NCI-H2029 (cell line): Measurements from ENCODE around the gene CENPB.
"Not testable (repeated sequence)": the region's sequence is repeated elsewhere in the genome, so short reads cannot be mapped to it uniquely, and the experiment has no call there.

Source experiments
- DNase-seq: peaks from one replicate; lab custom pipeline; 2025; lab: John Stamatoyannopoulos, UW

Gene CENPB

DNA sequence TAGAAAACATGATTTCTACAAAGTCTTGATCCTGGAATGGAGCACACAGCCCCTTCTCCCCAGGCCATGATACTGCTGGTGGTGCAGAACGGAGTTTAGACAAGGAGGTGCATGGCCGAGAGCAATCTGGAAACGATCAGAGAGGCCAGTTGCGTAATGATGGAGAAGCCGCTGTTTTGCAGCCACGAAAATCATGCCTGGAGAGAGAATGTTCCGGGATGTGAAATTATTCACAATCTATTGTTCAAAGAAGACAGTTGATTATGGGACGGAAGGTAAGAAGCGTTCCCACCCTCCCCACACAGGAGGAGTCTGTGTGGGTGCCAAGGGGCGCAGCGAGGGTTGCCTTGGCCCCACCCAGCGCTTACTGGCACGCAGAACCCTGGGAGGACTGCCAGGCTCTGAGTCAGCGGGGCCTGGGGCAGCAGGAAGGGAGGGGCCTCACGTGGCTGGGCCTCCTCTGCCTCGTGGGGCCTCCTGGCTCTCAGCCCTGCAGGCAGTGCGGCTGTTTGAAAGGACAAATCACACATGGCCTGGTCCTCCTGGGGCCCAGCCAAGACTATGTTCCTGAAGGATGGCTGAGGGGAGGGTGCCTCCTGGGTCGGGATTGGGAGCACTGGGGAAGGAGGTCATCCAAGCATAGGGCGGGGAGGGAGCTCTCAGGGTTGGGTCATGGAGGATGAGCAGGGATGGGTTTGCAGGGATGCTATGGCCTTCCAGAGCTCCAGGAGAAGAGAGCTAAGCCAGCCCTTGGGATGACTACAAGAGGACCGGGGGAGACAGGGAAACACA is 25.1 kb upstream of the CENPB start:
- peak; percentile 96 for DNase-seq

DNA sequence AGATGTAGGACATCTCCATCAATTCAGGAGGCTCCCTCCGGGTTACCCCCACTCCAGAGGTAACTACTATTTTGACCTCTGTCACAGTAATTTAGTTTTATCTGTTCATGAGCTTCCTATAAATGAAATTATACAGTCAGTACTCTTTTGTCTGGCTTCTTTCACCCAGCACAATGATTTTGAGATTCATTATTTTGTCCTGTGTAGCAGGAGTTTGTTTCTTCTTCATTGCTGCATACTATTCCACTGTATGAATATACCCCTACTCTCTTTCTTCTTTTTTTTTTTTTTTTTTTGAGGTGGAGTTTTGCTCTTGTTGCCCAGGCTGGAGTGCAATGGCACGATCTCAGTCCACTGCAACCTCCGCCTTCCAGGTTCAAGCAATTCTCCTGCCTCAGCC is 22.0 kb upstream of the CENPB start:
- no peak for DNase-seq

DNA sequence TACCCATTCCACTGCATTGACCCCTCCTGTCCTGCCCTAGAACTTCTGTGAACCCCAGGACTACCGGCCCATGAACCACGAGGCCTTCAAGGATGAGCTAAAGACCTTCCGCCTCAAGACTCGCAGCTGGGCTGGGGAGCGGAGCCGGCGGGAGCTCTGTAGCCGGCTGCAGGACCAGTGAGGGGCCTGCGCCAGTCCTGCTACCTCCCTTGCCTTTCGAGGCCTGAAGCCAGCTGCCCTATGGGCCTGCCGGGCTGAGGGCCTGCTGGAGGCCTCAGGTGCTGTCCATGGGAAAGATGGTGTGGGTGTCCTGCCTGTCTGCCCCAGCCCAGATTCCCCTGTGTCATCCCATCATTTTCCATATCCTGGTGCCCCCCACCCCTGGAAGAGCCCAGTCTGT is 18.2 kb upstream of the CENPB start:
- DNase-seq: no peak

DNA sequence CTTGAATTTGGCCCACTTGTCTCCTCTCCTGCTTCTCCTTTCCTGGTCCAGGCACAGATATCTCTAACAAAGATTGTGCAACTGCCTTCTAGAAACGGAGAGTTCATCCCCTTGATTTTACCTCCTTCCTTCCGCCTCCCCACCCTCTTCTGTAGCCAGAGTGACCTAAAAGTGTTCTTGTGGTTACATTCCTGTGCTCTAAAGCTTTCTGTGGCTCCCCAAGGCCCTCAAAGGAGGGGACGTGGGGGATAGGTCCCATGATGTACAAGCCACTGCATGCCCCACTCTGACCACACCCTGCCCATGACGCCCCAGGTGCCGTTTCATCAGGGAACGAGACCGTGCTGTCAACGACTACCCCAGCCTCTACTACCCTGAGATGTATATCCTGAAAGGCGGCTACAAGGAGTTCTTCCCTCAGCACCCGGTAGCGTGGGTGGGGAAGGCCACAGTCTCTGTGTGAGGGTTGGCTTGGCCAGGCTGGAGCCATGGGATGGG is 17.8 kb upstream of the CENPB start:
- no peak for DNase-seq

DNA sequence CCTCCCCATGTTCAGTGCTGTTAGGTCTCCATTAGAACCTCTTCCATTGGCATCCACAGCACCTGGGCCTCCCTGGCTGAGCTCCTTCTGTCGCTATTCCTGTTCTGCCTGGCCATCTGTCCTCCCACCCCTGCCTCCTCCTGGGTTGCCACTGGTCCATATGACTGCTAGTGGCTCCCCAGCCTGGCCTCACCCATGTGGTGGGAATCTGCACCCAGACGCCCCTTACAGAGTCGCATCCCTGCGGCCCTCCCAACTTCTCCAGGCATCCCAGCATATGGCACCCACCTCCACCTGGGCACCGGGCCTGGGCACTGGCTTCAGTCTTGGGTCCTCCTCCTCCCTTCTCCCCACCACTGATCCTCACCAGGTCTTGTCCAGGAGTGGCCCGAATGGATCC is 17.3 kb upstream of the CENPB start:
- no peak for DNase-seq

DNA sequence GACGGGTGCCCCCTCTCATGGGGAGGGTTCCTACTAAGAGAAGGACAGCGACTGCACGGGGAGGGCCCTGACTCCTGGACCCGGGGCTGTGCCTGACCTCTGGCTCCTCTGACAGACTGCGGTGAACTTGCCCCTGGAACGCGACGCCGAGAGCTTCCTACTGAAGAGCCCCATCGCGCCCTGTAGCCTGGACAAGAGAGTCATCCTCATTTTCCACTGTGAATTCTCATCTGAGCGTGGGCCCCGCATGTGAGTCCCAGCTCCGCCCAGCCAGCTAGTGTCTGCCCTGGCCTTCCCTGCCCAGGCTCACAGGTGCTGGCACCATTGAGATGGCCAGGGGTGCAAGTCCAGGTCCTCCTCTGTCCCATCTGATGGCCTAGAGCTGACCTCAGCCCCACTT is 16.7 kb upstream of the CENPB start:
- no peak for DNase-seq

DNA sequence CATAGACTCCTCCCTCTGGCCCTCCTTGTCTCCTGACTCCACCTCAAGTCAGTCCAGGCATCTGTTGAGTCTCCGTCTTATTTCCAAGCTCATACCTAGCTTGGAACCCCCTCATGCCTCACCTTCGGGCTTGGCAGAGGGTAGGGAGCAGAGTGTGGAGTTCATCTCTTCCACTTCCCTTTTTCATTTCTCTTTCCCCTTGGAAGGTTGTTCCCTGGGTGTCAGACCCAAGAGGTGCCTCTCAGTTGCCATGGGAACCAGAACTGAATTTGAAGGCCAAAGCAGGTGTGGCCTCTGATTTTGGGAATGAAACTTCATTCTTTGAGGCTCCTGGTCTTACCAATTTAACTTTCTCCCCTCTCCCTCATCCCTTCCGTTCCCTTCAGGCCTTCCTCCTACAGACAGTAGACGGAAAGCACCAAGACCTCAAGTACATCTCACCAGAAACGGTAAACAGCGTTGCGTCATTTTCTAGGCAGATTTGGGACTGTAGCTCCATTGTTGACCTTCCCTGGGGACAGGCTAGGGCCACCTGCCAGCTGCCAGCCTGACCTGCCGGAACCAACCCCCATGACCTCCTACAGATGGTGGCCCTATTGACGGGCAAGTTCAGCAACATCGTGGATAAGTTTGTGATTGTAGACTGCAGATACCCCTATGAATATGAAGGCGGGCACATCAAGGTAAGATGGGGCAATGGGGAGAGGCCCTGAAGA is 16.1 kb upstream of the CENPB start:
- DNase-seq: peak; percentile 34

DNA sequence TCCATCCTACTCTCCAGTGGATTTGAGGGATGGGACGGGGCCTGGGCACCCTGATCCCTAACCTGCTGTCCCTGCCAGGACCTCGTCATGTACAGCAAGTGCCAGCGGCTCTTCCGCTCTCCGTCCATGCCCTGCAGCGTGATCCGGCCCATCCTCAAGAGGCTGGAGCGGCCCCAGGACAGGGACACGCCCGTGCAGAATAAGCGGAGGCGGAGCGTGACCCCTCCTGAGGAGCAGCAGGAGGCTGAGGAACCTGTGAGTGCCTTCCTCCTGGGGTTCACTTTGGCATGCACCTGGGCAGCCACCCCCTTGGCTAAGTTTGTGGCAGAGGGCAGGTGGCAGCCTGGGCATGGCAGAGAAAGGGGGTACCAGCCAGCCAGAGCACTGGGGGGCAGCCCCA is 15.3 kb upstream of the CENPB start:
- no peak for DNase-seq

DNA sequence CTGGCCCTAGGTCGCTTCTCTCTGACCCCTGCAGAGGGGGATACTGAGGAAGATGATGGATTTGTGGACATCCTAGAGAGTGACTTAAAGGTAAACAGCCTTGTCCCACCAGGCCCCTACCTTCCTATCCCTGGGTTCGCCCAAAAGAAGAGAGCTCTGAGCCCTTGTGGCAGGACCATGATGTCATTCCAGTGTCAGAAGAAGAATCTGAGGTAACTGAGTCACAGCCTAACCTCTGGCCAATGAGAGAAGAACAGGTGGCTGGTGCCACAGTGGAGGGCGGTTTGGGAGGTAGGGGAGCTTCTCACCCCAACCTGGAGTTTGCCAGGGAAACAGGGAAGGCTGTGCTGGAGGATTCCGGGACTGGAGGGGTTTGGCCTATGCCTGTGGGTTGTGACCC is 14.8 kb upstream of the CENPB start:
- no peak for DNase-seq

DNA sequence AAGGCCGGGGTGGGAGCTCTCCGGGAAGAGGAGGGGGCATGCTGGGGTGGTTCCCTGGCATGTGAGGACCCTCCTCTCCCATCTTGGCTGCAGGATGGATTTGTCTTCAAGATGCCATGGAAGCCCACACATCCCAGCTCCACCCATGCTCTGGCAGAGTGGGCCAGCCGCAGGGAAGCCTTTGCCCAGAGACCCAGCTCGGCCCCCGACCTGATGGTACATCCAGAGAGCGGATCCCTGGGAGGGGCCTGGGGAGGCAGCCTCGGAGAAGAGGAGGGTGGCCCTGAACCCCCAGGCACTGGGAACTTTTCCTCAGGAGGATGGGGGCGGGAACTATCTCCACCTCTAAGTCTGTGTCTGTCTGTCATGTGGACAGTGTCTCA is 14.3 kb upstream of the CENPB start:
- no peak for DNase-seq

DNA sequence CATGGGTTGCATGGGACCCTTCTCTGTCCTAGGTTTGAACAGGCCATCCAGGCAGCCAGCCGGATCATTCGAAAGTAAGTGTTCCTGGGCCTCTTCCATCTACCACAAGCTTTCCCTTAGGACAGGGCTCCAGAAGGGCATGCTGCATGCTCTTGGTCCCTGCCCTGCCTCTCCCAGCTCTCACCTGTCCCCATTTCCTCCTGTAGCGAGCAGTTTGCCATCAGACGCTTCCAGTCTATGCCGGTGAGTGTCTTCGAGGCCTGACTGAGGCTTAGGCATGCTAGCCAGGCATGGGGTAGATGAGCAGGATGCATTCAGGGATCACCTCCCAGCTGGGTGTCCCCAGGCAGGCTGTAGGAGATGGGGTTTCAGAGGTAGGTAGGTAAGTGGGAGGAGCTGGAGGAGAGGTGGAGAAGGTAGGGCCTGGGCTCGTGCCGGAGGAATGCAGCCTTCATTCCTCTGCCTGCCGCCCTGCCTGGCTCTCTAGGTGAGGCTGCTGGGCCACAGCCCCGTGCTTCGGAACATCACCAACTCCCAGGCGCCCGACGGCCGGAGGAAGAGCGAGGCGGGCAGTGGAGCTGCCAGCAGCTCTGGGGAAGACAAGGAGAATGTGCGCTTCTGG is 13.8 kb upstream of the CENPB start:
- DNase-seq: no peak

DNA sequence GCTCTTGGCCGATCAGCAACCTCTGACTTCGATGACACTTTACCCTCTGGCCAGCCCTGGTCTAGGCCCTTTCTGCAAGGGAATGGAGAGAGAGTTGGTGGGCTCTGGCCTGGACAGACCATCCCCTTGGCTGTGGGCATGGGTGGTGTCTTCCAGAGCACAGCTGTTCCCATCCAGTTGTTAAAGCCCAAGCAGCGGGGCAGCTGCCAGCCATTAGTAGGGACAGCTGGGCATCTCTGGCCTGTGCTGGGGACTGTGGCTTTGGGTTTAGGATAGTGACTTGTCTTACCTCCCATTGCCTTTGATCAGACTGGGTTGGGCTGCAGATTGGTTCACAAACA is 12.3 kb upstream of the CENPB start:
- no peak for DNase-seq

DNA sequence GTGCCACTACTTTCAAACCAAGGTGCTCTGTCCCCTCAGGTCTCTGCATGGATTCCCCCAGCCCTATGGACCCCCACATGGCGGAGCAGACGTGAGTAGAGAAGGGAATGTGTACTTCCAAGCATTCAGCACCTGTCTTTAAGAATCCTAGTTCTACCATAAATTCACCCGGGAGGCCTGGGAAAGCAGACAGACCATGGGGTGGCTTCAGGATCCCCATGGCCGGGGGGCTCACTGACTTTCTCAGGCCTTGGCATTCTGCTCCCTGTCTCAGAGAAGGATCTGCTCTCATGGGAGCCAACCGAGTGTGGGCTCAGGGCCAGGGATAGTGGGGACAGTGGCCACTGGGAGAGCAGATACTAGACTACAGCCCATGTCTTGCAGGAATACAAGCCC is 11.8 kb upstream of the CENPB start:
- no peak for DNase-seq

DNA sequence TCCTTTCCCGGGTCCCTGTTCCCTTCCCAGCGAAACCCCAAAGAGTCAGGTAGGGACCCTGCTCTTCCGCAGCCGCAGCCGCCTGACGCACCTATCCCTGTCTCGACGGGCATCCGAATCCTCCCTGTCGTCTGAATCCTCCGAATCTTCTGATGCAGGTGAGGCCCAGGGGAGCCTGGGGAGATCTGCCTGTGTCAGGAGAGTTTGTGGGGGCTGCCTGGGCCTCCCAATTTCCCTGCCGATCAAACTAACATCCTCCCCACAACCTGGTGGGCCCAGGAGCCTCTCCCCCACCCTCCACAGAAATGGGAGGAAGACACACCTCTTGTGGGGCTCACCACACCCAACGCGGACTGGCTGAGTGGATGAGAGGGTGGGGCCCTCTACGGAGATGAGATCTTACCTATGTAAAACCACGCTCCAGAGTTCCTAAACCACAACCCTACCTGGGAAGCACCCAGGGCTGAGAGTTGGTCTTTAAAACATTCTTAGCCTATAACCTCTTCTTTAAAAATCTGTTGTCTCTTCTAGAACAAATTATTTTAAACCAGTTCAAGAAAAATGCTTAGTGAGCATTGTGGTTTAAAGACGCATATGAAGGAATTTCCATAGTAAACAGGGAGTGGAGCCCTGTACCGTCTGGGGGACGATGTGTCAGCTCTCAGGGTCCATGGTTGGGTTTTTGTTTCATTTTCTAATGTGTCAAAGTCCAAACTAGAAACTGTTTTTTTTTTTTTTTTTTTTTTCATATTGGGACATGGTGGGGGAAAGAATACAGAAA is 11.2 kb upstream of the CENPB start:
- DNase-seq: no peak

DNA sequence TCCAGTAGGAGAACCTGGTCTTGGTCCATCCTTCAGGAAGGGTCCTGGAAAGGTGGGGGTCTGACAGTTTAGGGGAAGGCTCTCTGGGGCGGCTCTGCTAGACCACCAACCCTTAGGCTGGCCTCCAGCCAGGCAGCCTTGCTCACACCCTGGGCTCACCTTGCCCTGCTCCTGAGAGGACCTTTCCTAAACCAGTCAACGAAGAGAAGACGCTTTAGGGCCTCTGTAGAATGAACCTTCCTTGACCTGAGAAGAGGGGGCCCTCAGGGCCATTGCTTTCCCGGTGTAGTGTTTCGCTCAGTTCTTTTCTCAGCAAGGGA is 10.6 kb upstream of the CENPB start:
- DNase-seq: no peak

DNA sequence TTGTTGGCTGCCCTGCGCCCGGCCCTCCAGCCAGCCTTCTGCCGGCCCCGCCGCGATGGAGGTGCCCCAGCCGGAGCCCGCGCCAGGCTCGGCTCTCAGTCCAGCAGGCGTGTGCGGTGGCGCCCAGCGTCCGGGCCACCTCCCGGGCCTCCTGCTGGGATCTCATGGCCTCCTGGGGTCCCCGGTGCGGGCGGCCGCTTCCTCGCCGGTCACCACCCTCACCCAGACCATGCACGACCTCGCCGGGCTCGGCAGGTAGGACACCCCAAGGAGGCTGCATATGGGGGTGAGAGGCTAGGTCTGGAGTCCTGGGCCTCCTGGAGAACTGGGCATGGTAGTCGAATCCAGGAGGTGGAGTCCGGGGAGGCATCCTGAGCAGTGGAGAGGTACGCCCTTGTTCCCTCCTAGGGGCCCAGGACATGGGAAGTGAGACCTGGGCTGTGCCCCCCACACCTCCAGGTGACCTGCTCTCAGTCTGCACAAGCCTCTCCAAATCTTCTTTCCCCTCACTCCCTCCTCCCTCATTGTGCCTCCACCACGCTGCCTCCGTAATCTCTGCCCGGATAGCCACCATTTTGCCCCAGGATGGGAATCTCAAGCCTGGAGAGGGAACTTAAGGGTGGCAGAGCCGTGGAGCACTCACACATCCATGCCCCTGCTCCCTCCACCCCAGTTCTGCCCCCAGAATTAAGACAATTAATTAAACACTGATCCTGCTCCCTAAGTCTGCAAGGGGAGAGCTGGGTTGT is 10.1 kb upstream of the CENPB start:
- no peak for DNase-seq

DNA sequence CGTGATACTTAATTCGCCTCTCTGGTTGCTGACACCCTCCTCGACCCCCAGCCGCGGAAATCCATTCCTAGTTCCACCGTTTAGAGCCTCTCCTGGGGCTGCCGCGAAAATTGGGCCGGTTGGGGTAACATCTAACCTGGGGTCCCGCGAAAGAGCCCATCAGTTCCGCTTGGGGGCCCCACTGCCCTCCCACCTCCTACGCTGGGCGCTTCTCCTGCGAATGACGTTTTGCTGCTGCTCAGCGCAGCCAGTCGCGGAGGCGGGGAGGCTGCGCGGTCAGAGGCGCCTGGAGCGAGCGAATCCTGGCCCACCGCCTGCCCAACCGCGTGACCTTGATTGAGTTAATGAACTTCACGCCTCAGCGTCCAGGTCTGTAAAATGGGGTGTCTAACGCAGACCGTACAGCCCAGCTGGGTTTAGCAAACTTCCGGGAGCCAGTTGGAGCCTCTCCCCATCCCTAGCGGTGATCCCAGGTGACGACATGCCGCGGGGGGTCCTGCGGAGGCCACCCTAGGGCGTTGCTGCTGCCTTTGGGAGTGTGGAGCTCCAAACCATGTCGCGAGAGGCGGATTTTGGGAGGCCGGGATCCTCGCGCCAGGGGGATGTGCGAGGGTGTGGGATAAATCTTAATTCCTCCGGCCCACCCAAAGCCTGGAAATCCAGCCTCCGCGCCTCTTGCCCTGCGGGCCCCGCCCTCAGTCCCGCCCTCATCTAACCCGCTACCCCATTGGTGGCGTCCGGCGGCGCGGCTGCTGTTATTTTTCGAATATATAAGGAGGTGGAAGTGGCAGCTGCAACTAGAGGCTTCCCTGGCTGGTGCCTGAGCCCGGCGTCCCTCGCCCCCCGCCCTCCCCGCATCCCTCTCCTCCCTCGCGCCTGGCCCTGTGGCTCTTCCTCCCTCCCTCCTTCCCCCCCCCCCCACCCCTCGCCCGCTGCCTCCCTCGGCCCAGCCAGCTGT is 9.2 kb upstream of the CENPB start, which contains the start of gene CDC25B:
Gene CDC25B (plus strand): TSS at position 800 of the 958 bp plus-strand sequence. CDS start 222 bp downstream, outside the sequence.
- DNase-seq: peak; percentile 91

DNA sequence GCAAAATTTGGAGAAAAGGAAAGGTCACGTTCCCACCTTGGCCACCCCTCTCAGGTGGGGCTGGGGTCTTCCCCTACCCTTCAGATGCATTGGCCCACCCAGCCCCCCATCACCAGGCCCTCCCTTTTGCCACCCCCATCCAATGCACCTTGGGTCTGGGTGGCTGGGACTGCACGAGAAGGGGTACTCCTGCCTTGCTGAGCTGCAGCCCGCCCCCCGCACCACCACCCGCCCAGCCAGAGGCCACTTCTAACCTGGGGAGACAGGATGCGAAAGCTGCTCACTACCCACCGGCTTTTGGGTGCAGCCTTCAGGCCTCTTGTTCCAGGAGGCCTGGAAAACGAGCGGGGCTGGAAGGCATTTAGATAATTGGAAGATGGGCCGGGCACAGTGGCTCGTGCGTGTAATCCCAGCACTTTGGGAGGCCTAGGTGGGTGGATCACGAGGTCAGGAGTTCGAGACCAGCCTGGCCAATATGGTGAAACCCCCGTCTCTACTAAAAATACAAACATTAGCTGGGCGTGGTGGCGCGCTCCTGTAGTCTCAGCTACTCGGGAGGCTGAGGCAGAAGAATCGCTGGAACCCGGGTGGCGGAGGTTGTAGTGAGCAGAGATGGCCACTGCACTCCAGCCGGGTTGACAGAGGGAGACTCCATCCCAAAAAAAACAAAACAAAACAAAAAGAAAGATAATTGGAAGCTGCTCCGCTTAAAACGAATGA is 8.3 kb upstream of the CENPB start:
- DNase-seq: no peak

DNA sequence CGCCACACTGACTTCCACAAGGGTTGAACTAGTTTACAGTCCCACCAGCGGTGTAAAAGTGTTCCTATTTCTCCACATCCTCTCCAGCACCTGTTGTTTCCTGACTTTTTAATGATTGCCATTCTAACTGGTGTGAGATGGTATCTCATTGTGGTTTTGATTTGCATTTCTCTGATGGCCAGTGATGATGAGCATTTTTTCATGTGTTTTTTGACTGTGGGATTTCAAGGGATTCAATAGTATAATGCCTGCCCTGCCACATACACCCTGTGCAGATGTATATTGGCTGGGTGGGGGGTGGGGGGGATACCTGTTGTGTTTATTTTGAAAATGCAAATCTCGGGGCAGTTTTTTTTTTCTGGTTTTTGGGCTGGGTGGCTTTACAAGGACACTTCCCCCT is 7.6 kb upstream of the CENPB start:
- not testable (repeated sequence) for DNase-seq

DNA sequence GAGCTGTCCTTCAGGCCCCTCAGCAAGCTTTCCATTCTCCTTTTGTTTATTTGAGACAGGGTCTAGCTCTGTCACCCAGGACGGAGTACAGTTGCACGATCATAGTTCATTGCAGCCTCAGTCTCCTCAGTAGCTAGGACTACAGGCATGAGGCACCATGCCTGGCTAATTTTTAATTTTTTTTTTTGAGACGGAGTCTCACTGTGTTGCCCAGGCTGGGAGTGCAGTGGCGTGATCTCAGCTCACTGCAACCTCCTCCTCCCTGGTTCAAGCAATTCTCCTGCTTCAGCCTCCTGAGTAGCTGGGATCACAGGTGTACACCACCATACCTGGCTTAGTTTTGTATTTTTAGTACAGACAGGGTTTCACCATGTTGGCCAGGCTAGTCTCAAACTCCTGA is 2.7 kb upstream of the CENPB start:
- not testable (repeated sequence) for DNase-seq
